Stimulated activated CD4-positive, alpha-beta T cell treated with anti-CD3 and anti-CD28 coated beads, TNF-alpha, amount 100 ng/mL, for 48 hours (primary cell): ENCODE results near the gene CREG1.
A peak's percentile ranks its signal among the peaks of the same experiment; 100 is the strongest.
"Not testable (repeated sequence)": the region's sequence is repeated elsewhere in the genome, so short reads cannot be mapped to it uniquely, and the experiment has no call there.

ENCODE experiments used
- DNase-seq, 3 donors: peaks; one replicate each; pipeline ENCODE4 v3.0.0-alpha.2; 2020; ENCODE audit warnings: low read depth in 3 of 3

The CREG1 gene

DNA sequence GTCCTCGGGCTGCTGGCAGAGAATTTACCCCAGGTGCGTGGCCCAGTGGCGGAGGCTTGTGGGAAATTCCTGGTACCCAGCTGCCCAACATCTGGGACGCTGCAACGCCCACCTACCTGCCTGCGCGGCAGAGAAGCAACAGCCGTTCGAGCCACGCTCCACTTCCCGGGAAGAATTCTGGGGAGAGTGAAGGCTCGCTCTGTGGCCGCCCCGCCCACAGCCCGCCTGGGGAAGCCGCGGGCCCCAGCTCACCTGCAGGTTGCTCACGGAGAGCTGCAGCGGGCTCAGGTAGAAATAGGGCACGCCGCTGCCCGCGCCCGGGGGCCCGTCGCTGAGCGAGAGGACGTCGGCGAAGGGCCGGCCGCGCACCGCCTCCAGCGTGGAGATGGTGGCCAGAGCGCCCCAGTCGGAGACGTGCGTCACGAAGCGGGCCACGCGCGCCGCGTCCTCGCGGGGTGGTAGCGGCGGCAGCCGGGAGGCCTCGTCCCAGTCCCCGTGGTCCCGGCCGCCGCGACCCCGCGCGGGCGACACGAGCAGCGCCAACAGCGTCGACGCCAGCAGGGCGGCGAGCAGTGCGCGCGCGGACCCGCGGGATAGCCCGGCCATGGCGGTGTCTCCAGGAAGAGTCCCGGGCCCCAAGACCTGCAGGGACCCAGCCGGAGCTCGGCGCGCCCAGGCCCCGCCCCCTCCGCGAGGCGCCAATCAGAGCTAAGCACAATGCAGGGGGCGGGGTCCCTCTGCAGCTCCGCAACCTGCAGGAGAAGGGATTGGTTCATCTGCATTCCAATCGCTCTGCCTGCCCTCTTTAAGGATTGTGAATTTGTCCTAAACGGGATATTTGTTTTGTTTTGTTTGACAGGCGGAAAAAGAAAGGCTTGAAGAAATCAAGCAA lies at the start of gene CREG1:
Gene CREG1 (minus strand): TSS at position 627 of the 892 bp plus-strand sequence.
- peak; percentile 80 to 90 (median 83) for DNase-seq

DNA sequence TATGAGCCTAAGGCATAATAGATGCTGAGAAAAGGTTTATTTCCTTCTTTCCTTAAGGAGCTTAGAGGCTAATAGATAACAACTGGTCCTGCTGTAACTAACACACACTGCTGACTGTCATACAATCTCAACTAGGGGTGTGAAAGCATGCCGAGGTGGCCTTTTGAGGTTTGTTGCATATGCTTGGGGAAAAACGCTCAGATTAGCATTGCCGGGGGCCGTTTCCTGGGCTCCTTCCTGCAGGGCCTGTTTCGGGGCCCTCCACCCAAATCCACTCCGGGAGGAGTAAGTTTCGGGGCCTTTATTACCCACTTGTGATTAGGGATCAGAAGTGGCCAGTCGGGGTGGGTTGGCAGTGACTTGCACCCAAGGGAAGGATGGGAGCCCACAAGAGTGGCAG lies 49.3 kb upstream of the CREG1 start:
- DNase-seq: no peak

DNA sequence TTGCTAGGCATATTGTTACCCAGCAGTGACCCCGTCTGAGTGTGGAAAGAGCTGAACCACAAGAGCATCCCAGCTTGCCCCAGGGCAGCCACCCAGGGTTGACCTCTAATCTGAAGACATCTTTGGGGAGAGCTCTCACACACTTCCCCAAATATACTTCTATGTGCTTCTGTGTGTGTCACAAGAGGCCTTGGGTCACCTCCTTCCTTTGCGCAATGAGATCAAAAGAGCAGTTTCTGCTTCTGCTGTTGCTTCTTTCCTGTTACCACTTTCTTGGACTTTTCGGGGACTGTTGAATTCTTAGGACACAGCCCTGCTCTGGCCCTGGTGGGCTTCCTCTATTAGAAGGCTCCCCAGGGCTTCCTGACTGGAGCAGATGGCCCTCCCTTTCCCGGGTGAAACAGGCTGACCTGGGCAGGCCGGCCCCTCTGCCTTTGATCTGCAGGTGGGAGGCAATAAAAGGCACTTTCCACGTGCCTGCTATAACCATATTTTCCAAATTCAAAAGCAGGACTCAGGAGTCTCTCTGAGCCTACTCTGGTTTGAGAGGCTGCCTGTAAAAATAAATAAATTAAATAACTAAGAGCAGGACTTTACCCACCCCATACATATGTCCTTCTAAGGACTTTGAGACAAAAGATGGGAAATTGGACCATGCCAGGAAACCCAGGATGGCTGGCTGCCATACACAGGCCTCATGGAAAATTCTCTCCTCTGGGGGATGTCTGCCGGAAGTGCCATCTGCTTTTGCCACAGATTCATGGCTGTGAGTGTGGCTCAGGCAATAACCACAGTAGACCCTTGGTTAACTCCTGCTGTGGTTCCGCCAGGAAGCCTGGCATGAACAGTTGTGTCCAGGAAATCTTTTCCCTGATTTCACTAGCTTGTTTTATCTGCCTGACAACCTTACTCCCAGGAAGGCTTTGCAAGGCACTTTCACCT lies 48.2 kb upstream of the CREG1 start:
- DNase-seq: no peak

DNA sequence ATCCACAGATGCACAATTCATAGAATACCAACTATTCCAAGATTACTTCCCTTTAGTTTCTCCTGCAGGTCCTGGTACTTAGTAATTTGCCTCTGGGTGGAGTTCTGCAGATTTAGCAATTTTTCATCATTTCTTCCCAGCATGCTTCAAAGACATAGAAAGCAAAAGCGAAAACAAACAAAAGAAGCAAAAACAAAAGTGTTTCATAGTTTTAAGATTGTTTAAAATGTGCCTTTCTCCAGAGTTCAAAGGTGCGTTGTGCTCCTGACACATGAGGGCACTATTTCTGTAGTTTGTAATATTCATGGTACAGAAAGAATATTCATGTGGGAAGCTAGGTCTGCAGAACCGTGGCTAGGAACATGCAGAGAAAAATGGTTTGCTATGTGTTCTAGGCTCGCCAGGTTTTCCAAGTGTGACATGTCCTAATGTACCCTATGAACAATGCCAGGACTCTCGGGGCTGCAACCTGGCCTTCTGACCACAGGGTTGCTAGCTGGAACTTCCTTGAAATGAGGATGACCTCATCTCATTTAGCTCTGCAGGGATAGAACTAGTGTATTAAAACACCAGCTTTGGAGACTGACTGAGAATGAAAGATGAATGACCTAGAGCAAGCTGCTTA lies 46.5 kb upstream of the CREG1 start:
- DNase-seq: no peak

DNA sequence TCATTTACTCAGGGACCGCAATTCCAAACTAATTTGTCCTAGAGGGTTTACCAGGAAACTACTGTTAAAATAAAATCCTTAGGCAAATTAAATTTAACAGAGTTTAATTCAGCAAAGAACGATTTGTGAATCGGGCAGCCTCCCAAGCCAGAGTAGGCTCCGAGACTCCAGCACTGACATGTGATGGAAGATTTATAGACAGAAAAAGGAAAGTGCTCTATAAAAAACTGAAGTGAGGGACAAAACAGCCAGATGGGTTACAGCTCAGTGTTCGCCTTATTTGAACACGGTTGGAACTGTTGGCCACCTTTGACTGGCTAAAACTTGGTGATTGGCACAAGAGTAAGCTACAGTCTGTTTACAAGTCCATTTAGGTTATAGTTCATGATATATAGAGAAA lies 41.3 kb upstream of the CREG1 start:
- no peak for DNase-seq

DNA sequence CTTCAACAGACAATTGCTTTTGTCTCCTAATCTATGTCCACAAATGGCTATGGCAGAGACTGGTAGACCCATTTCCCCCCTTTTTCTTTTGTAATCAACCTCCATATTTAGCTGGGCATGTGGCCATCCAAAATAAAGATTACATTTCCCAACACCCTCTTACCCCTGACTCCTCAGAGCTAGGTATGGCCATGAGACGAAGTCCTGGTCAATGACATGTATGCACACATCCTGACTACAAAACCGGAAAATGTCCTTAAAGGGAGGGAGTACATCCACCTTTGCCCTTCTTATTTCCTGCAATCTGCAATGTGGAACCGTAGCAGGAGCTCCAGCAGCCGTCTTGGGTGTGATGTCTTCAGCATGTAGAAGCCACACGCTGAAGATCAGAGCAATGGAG lies 40.3 kb upstream of the CREG1 start:
- no peak for DNase-seq

DNA sequence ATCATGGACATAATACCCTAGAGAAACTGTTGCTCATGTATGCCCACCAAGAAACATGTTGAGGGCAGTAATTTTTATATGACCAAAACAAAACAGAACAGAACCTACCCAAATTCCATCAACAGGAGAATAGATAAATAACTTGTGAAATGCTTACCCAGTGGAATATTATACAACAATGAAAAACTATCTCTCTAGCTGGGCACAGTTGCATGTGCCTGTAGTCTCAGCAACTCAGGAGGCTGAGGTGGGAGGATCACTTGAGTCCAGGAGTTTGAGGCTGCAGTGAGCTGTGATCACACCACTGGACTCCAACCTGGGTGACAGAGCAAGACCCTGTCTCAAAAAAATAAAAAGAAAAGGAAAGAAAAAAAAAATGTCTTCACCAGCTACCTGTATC lies 38.9 kb upstream of the CREG1 start:
- DNase-seq: no peak

DNA sequence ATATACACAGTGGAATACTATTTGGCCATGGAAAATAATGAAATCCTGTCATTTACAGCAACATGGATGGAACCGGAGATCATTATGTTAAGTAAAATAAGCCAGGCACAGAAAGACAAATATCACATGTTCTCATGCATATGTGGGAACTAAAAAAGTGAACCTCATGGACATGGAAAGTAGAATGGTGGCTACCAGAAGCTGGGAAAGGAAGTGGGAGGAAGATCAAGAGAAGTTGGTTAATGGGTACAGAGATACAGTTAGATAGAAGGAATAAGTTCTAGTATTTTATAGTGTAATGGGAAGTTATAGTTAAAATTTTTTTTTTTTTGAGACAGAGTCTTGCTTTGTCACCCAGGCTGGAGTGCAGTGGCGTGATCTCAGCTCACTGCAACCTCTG lies 34.8 kb upstream of the CREG1 start:
- DNase-seq: no peak

DNA sequence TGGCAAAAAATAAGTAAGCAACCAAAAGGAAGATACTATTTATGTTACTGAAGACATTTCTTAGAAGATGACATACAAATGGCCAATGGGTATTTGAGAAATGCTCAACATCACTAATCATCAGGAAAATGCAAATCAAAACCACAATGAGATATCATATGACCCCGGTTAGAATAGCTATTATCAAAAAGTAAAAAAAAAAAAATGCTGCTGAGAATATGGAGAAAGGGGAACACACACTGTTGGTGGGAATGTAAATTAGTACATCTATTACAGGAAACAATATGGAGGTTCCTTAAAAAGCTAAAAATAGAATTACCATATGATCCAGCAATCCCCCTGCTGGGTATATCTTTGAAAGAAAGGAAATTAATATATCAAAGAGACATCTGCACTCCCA lies 34.3 kb upstream of the CREG1 start:
- DNase-seq: no peak

DNA sequence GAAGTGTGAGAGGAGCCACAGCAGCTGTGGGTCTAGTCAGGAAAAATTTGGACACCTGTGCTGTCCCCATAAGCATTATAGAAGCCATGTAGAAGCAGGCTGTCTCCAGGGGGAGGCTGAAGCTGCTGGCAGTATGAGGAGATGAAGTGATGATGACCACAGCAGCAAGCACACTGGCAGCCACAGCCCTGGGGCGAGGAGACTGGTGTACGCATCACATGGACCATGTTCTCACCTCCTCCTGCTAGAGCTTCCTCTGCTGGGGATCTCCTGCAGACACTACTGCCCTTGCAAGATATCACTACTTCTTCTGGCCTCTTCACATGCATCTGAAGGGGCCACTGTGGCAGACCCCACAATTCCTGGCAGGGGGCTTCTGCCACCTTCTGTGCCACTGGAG lies 33.8 kb upstream of the CREG1 start:
- DNase-seq: no peak

DNA sequence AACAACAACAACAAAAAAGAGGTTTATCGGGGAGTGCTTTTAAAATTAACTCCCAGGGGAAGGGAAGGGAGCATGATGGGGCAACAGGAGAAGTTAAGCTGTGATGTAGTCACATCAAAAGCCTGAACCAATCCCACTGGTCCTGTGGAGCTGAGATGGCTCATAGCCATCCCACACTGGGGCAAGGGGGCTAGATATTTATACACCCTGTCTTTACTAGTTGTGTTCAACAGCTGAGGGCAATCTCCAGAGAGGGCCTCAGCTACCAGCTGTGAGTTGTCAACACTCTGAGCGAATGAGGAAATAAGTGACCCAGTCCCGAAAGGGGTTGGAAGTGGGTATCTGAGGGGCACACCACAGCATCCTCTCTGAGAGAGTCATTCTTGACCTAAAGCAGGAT lies 31.0 kb upstream of the CREG1 start:
- DNase-seq: no peak

DNA sequence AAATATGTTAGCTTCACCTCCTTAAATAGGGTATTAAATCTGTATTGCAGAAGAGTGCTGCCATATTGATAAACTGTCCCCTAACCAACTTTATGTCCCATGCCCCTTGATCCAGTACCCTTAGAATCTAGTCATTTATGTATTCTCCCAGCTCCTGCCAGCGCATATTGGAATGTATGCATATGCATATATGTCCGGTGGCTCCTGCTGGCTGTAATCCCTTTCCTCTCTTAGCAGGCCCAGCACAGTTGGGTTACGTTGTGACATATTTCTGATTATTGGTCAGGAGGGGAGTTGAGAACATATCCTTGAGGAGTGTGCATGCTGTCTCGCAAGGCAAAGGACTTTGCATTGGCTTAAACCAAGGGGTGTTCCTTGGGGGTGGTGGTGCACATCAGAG lies 29.2 kb upstream of the CREG1 start:
- no peak for DNase-seq

DNA sequence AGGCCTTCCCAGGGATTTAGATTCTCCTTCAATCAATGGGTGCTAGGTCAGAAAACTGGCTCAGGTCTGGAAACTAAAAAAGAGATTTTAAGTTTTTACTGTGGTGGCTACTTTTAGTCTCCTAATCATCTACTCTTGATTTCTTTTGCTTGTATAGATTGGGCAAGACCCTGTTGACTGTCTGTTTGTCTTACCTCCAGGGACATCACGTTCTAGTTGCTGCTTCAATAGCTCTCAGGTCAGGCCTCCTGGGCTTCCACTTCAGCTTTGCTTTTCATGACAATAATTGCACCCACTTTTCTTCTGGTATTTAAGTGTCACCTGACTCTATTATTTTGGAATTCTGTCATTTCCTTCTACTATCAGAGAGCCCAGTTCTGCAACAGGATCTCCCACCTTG lies 28.5 kb upstream of the CREG1 start:
- no peak for DNase-seq

DNA sequence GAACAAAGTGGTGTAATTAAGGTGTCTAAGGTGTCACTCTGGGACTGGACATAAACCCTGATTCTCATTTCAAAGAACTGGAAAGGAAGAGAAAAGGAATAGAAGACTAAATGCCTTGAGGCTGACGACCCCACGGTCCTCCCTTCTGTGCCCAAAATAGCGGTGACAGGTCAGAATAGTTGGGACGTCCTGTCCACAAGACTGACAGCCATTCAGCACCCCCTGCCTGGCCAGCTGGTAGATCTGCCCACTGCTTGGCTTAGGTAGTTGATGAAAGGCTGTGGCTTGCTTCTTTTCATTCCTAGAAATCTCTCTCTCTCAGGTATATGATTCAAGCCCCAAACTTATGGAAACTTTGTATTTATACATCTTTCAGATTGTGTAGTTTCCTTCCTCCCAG lies 26.4 kb upstream of the CREG1 start:
- DNase-seq: no peak

DNA sequence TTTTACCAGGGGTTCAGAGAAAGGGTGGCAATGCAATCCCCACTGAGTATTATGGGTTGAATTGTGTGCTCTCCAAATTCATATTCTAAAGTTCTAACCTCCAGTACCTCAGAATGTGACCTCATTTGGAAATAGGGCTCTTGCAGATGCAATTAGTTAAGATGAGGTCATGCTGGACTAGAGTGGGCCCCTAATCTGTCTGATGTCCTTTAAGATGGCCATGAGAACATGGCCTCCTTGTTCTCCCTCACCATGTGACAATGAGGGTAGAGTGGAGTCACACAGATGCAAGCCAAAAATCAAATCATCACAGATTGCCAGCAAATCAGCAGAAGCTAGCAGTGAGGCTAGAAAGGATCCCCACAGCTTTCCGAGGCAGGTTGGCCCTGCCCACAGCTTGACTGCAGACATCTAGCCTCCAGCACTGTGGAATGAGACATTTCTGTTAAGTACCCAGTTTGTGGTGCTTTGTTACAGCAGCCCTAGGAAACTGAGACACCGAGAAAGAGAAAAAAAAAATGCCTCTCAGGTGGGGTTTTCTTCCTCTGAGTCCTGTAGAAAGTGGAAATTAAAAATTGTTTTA lies 25.5 kb upstream of the CREG1 start:
- DNase-seq: no peak

DNA sequence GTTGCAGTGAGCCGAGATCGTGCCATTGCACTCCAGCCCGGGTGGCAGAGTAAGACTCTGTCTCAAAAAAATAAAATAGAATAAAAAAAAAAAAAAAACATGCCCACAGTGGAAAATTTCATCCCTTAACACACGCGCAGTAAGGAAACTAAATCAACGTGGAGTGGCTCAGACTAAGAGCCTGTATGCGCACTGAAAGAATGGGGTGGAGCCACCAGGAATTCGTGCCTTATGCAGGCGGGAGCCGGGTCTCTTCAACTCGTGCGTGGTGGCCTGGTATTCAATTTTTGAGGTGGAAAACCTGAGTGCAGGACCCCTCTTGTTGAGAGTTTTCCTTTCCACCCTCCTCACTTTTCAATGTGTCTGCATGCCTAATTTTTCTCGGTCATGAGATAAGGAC lies 22.1 kb upstream of the CREG1 start:
- DNase-seq: no peak

DNA sequence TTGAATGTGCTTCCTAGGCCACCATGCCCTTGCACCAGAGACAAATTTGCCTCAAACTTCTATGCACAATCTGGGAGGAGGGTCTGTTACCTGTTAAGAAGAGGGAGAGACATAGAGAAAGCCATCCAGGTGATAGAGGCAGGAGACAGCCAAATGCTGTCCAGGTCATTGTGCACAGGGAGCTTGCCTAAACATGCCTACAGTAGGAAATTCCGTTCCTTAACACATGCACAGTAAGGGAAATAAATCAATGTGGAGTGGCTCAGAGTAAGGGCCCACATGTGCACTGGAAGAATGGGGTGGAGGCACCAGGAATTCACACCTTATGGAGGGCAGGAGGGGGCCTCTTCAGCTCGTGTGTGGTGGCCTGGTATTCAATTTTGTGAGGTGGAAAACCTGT lies 19.5 kb upstream of the CREG1 start:
- DNase-seq: no peak

DNA sequence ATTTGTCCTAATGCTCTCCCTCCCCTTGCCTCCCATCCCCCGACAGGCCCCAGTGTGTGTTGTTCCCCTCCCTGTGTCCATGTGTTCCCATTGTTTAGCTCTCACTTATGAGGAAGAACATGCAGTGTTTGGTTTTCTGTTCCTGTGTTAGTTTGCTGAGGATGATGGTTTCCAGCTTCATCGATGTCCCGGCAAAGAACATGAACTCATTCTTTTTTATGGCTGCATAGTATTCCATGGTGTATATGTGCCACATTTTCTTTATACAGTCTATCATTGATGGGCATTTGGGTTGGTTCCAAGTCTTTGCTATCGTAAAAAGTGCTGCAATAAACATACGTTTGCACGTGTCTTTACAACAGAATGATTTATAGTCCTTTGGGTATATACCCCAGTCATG lies 17.1 kb upstream of the CREG1 start:
- DNase-seq: not testable (repeated sequence)

DNA sequence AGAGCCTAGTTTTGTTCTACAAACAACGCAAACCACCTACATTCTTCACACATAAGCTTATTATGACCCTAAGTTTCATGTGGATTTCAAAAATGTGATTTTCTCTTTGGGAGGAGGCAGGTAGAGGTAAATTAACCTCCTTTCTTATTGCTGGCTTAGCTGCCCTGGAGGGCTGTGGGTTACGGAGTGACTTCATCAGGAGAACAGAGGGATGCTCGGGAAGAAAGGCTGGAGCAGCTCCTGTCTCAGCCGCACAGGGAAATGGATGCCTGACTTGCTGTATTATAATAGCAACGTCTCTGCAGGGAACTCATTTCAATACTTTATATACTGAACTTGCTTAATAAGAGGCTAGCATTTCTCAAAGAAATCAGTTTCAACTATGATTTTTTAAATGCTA lies 14.1 kb upstream of the CREG1 start:
- no peak for DNase-seq

DNA sequence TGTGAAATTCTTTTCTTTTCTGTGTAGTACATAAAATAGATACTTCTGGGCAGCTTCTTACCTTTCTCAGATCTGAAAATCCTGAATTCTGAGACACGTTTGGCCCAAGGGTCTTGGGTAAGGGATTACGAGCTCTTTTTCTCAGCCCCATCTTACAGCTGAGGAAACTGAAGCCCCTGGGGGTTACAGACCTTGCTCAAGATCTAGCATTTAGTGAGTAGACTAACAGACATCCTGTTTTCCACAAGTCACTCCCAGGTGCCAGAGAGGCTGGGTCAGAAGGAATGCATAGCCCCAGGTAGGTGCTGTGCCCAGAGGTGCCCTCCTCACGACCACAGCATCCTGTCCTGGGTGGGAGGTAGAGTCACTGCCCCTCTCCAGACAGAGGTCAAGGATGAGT lies 13.2 kb upstream of the CREG1 start:
- no peak for DNase-seq

DNA sequence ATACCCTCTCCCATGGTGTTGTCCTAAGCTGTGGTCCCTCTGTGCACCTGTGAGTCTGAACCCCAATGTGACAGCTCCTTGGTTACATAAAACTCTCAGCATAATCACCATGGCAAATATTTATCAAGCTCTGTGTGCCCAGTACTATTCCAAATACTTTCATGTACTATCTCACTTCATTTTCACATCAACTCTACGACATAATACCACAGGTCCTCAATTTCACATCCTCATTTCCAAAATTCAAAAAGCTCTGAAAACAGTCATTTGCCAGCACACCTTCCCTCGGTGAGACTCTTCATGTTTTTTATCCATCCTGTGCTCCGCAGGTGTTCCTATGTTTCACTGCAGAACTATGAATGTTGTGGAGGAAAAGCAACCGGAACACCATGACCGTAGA lies 12.4 kb upstream of the CREG1 start:
- no peak for DNase-seq
